ENCODE data around the gene MRPL22. TPM values are rescaled to one million over a fixed set of nuclear protein-coding genes. Genes with fewer than 3 reads are reported as not detected.

The MRPL22 gene
- total RNA-seq, 1 experiment from 2014 or later: 94.0 TPM

DNA sequence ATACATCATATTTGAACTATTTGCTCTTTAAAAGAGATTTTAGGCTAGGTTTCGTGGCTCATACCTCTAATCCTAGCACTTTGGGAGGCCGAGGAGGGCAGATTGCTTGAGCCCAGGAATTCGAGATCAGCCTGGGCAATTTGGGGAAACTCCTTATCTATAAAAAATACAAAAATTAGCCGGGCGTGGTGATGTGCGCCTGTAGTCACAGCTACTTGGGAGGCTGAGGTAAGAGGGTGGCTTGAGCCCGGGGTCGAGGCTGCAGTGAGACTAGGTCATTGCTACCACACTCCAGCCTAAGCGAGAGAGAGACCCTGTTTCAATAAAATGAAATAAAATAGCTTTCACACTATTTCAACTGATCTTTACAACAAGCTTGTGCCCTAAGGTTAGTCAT is 500 bp upstream of the MRPL22 start:
- TF ChIP-seq EZH2 (IDR thresholded peaks at IDR 0.05; ENCODE audit: low read depth): no peak
- Histone ChIP-seq H3F3A (ENCODE audit: insufficient read depth, low read depth) (no peaks in the 10 kb centered on the region), H3K4me1 (replicated peaks; ENCODE audit: insufficient read depth) (peaks cover 26% of the 10 kb centered on the region; the same call in 1 of the 2 replicates), H3K4me3 (peak overlapping the region; percentile 81; the same call in 1 of the 2 replicates), H4K20me1 (ENCODE audit: insufficient read depth) (no peaks in the 10 kb centered on the region), H3K36me3 (ENCODE audit: low read depth) (peaks cover 4% of the 10 kb centered on the region; the same call in 1 of the 2 replicates), H3K4me2 (peak overlapping the region; percentile 82), H3K27ac (peak overlapping the region; percentile 35), H3K79me2 (ENCODE audit: low read depth) (peaks cover 49% of the 10 kb centered on the region), H3K27me3 (ENCODE audit: insufficient read depth, low read depth) (no peaks in the 10 kb centered on the region), H3K9me2 (ENCODE audit: insufficient read depth) (no peaks in the 10 kb centered on the region), H2AFZ (peak overlapping the region; percentile 98), H3K9me3 (ENCODE audit: insufficient read depth, low read depth) (no peaks in the 10 kb centered on the region)
- ChIA-PET POLR2A (ENCODE audit: unreplicated experiment) (no interaction called here), CTCF (no interaction called here)
- intact Hi-C loops (cut with micrococcal nuclease; ENCODE audit: unreplicated experiment): loop anchor here (5.0 kb wide), 1 partner anchor 288 kb away; no protein-coding TSS in a partner anchor
- TSS peak; percentile 35 for BruUV-seq (replicated peaks)
- no peak for DNase-seq

GRCh38 chr5:154943527-154943926 is 2.7 kb downstream of the MRPL22 start:
- H3K27ac ChIP-seq: no peak overlapping the region
- no peak overlapping the region for H3K4me2 ChIP-seq
- ChIA-PET CTCF (interaction anchor here (0.6 kb wide), 1 partner anchor 33 kb away, joined by 3 read pairs; no protein-coding TSS in a partner anchor), POLR2A (ENCODE audit: unreplicated experiment) (no interaction called here)
- H3F3A ChIP-seq (ENCODE audit: insufficient read depth, low read depth): no peaks in the 10 kb centered on the region
- H3K79me2 ChIP-seq (ENCODE audit: low read depth): peaks cover 48% of the 10 kb centered on the region
- H3K9me2 ChIP-seq (ENCODE audit: insufficient read depth): no peaks in the 10 kb centered on the region
- no peak for DNase-seq
- intact Hi-C loops (cut with micrococcal nuclease; ENCODE audit: unreplicated experiment): loop anchor here (5.0 kb wide), 1 partner anchor 291 kb away; no protein-coding TSS in a partner anchor
- H3K27me3 ChIP-seq (ENCODE audit: insufficient read depth, low read depth): no peaks in the 10 kb centered on the region
- no peak overlapping the region for H3K4me3 ChIP-seq
- no peaks in the 10 kb centered on the region for H3K9me3 ChIP-seq (ENCODE audit: insufficient read depth, low read depth)
- no peak overlapping the region for H2AFZ ChIP-seq
- TF ChIP-seq EZH2 (IDR thresholded peaks at IDR 0.05; ENCODE audit: low read depth): no peak
- no peak for TF ChIP-seq CTCF (conservative IDR thresholded peaks at IDR 0.05)
- peaks cover 15% of the 10 kb centered on the region; the same call in 1 of the 2 replicates for H3K4me1 ChIP-seq (replicated peaks; ENCODE audit: insufficient read depth)
- no peaks in the 10 kb centered on the region for H3K36me3 ChIP-seq (ENCODE audit: low read depth)
- no TSS peak for BruUV-seq (replicated peaks)
- peaks cover 10% of the 10 kb centered on the region; the same call in 1 of the 2 replicates for H4K20me1 ChIP-seq (ENCODE audit: insufficient read depth)

GRCh38 chr5:154944716-154945115 is 3.8 kb downstream of the MRPL22 start:
- H3K4me2 ChIP-seq: no peak overlapping the region
- BruUV-seq (replicated peaks): no TSS peak
- DNase-seq: no peak

More at GRCh38 chr5:154944716-154945115, 3.8 kb downstream of the MRPL22 start:
- no peaks in the 10 kb centered on the region for H3K36me3 ChIP-seq (ENCODE audit: low read depth)
- H3K9me2 ChIP-seq (ENCODE audit: insufficient read depth): no peaks in the 10 kb centered on the region
- CTCF ChIA-PET: no interaction called here
- POLR2A ChIA-PET (ENCODE audit: unreplicated experiment): no interaction called here
- intact Hi-C loops (cut with micrococcal nuclease; ENCODE audit: unreplicated experiment): loop anchor here (5.0 kb wide), 1 partner anchor 292 kb away; no protein-coding TSS in a partner anchor
- no peaks in the 10 kb centered on the region for H3F3A ChIP-seq (ENCODE audit: insufficient read depth, low read depth)
- H3K4me1 ChIP-seq (replicated peaks; ENCODE audit: insufficient read depth): peaks cover 15% of the 10 kb centered on the region; the same call in 1 of the 2 replicates
- no peak overlapping the region for H3K27ac ChIP-seq
- H2AFZ ChIP-seq: no peak overlapping the region
- no peak overlapping the region for H3K4me3 ChIP-seq
- peaks cover 54% of the 10 kb centered on the region for H3K79me2 ChIP-seq (ENCODE audit: low read depth)
- TF ChIP-seq EZH2 (IDR thresholded peaks at IDR 0.05; ENCODE audit: low read depth) (no peak), CTCF (conservative IDR thresholded peaks at IDR 0.05) (no peak)
- no peaks in the 10 kb centered on the region for H3K27me3 ChIP-seq (ENCODE audit: insufficient read depth, low read depth)
- H4K20me1 ChIP-seq (ENCODE audit: insufficient read depth): peaks cover 15% of the 10 kb centered on the region; the same call in 1 of the 2 replicates
- H3K9me3 ChIP-seq (ENCODE audit: insufficient read depth, low read depth): no peaks in the 10 kb centered on the region

Measured in PC-9 (cell line).